Neural progenitor cell (in vitro differentiated cells): ENCODE data around the gene C16orf74. TPM values are rescaled to one million over a fixed set of nuclear protein-coding genes. Genes with fewer than 3 reads are reported as not detected.
A peak's percentile ranks its signal among the peaks of the same experiment; 100 is the strongest.

Experiments
- DNase-seq: peaks from one replicate; pipeline ENCODE4 v3.0.0-alpha.2; 2016; ENCODE audit warnings: low spot score
- H2AFZ ChIP-seq: fragments of 200-600 bp; sonication (generic); replicated peaks from 2 replicates; pipeline ENCODE4 v1.6.1; 2016; ENCODE audit warnings: antibody characterized with exemption
- H3F3A ChIP-seq: fragments of 200-600 bp; sonication (generic); 2 replicates; pipeline ENCODE4 v1.6.1; 2016; ENCODE audit warnings: antibody characterized with exemption, low read depth
- H3K27ac ChIP-seq: fragments of 200-600 bp; sonication (generic); 2 replicates; pipeline ENCODE4 v1.5.1; 2016; ENCODE audit warnings: mild to moderate bottlenecking
- H3K27me3 ChIP-seq: fragments of 200-600 bp; sonication (generic); 2 replicates; pipeline ENCODE4 v1.6.1; 2016; ENCODE audit warnings: mild to moderate bottlenecking, moderate library complexity
- H3K36me3 ChIP-seq: fragments of 200-600 bp; sonication (generic); 2 replicates; pipeline ENCODE4 v1.5.1; 2016
- H3K4me1 ChIP-seq: fragments of 200-600 bp; sonication (generic); 2 replicates; pipeline ENCODE4 v1.6.1; 2016; ENCODE audit warnings: mixed run types
- H3K4me2 ChIP-seq: fragments of 200-600 bp; sonication (generic); 2 replicates; pipeline ENCODE4 v1.6.1; 2016
- H3K4me3 ChIP-seq: fragments of 200-600 bp; sonication (generic); 2 replicates; pipeline ENCODE4 v1.5.1; 2016
- H3K79me2 ChIP-seq: fragments of 200-600 bp; sonication (generic); 2 replicates; pipeline ENCODE4 v1.6.1; 2016; ENCODE audit warnings: low read depth
- H3K9ac ChIP-seq: fragments of 200-600 bp; sonication (generic); 2 replicates; pipeline ENCODE4 v1.6.1; 2016
- H3K9me3 ChIP-seq: fragments of 200-600 bp; sonication (generic); 2 replicates; pipeline ENCODE4 v1.5.1; 2016; ENCODE audit warnings: low read depth
- H4K20me1 ChIP-seq: fragments of 200-600 bp; sonication (generic); 2 replicates; pipeline ENCODE4 v1.6.1; 2016; ENCODE audit warnings: low read depth
- H3K27ac Mint-ChIP-seq: 3 replicates; pipeline ENCODE4 v1.8.0; 2021; ENCODE audit warnings: mixed read lengths
- H3K27me3 Mint-ChIP-seq: 2 replicates; pipeline ENCODE4 v1.8.0; 2022; ENCODE audit warnings: low read depth, mild to moderate bottlenecking, inconsistent platforms, moderate library complexity, mixed read lengths; ENCODE audit not compliant: insufficient read depth
- H3K36me3 Mint-ChIP-seq: 3 replicates; pipeline ENCODE4 v1.8.0; 2021; ENCODE audit warnings: mixed read lengths
- H3K4me1 Mint-ChIP-seq: 3 replicates; pipeline ENCODE4 v1.8.0; 2021; ENCODE audit warnings: mixed read lengths
- H3K4me3 Mint-ChIP-seq: 3 replicates; pipeline ENCODE4 v1.8.0; 2021; ENCODE audit warnings: mild to moderate bottlenecking, moderate library complexity, mixed read lengths
- H3K9me3 Mint-ChIP-seq: 3 replicates; pipeline ENCODE4 v1.8.0; 2020; ENCODE audit warnings: mixed read lengths
- EZH2 ChIP-seq: fragments of 200-600 bp; sonication (generic); IDR thresholded peaks from 2 replicates; pipeline ENCODE4 v1.6.1; 2017; ENCODE audit warnings: antibody characterized with exemption, mild to moderate bottlenecking, moderate library complexity
- EZH2phosphoT487 ChIP-seq: fragments of 200-600 bp; sonication (generic); IDR thresholded peaks from 2 replicates; pipeline ENCODE4 v1.6.1; 2017; ENCODE audit warnings: antibody characterized with exemption
- total RNA-seq: library from RNA; depleted of rRNA; stranded (reverse); fragments of >200 nt; gene quantifications from 2 replicates; pipeline ENCODE4 v1.2.3, GENCODE V29; 2015; ENCODE audit warnings: low replicate concordance
- TF ChIP-seq, protein P1 (sequence below): fragments of 200-600 bp; sonication (generic); IDR thresholded peaks from 2 replicates; pipeline ENCODE4 v1.5.1; 2017; ENCODE audit warnings: antibody characterized with exemption, mild to moderate bottlenecking

The C16orf74 gene
- total RNA-seq, 1 donor from 2014 or later, result not detected

DNA sequence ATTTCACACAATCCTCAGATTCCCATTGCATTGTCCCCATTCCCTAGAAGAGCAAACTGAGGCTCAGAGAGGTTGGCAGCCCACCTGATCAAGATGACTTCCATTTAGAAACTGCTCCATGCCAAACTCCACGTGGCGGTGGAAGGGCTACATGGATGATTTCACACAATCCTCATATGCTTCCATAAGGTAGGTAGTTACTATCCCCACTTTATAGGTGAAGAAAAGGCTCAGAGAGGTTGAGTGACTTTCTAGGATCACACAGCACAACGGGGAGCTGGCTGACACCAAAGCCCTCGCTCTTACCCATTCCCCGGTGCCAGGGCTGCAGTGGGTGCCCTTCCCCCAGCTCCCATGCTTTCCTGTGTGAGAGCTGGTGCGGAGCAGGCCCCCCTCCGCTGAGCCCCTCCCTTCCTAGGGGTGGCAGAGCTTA, 52.4 kb downstream of the C16orf74 start:
- Histone ChIP-seq H2AFZ (no peak overlapping the region), H3K9ac (no peak overlapping the region), H3K27me3 (no peaks in the 10 kb centered on the region), H3K4me1 (no peaks in the 10 kb centered on the region), H3K4me2 (no peak overlapping the region), H3K79me2 (no peaks in the 10 kb centered on the region), H3K36me3 (no peaks in the 10 kb centered on the region), H4K20me1 (no peaks in the 10 kb centered on the region), H3F3A (peaks cover 6% of the 10 kb centered on the region), H3K9me3 (no peaks in the 10 kb centered on the region), H3K4me3 (no peak overlapping the region), H3K27ac (no peak overlapping the region)
- peak overlapping the region; percentile 54 for H3K27ac Mint-ChIP-seq
- peaks cover 9% of the 10 kb centered on the region for H3K27me3 Mint-ChIP-seq
- no peak for DNase-seq
- no peak overlapping the region for H3K4me3 Mint-ChIP-seq
- H3K9me3 Mint-ChIP-seq, result no peaks in the 10 kb centered on the region
- H3K4me1 Mint-ChIP-seq, result peaks cover 18% of the 10 kb centered on the region
- TF ChIP-seq, protein P1, sequence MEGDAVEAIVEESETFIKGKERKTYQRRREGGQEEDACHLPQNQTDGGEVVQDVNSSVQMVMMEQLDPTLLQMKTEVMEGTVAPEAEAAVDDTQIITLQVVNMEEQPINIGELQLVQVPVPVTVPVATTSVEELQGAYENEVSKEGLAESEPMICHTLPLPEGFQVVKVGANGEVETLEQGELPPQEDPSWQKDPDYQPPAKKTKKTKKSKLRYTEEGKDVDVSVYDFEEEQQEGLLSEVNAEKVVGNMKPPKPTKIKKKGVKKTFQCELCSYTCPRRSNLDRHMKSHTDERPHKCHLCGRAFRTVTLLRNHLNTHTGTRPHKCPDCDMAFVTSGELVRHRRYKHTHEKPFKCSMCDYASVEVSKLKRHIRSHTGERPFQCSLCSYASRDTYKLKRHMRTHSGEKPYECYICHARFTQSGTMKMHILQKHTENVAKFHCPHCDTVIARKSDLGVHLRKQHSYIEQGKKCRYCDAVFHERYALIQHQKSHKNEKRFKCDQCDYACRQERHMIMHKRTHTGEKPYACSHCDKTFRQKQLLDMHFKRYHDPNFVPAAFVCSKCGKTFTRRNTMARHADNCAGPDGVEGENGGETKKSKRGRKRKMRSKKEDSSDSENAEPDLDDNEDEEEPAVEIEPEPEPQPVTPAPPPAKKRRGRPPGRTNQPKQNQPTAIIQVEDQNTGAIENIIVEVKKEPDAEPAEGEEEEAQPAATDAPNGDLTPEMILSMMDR, result no peak
- TF ChIP-seq EZH2phosphoT487, result no peak
- TF ChIP-seq EZH2, result no peak
- H3K36me3 Mint-ChIP-seq, result no peaks in the 10 kb centered on the region

DNA sequence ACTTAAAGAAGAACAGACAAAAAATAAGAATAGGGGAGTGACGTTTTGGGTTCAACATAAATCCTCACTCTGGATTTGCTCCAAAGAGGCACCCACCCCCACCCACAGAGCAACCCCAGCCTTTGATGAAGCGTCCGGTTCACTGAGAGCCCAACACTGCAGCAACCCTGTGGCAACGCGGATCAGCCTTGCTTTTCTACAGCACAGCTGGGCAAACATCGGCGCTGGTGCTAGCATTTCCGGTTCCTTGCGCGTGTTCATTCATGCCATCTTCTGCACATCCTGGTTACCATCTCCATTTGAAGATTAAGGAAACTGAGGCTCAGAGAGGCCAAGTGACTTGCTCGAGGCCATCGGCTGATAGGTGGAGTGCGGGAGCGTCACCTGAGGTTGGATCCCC, 53.5 kb downstream of the C16orf74 start:
- no peak overlapping the region for H3K4me3 Mint-ChIP-seq
- Histone ChIP-seq H3K4me2 (no peak overlapping the region), H2AFZ (no peak overlapping the region), H3K79me2 (no peaks in the 10 kb centered on the region), H3K9me3 (no peaks in the 10 kb centered on the region), H3K4me1 (no peaks in the 10 kb centered on the region), H3K4me3 (no peak overlapping the region), H3K9ac (no peak overlapping the region), H3K27me3 (no peaks in the 10 kb centered on the region), H3K27ac (no peak overlapping the region), H3K36me3 (no peaks in the 10 kb centered on the region), H3F3A (peaks cover 6% of the 10 kb centered on the region), H4K20me1 (no peaks in the 10 kb centered on the region)
- peaks cover 9% of the 10 kb centered on the region for H3K27me3 Mint-ChIP-seq
- TF ChIP-seq EZH2 (no peak), EZH2phosphoT487 (no peak)
- TF ChIP-seq, protein P1, result no peak
- no peaks in the 10 kb centered on the region for H3K9me3 Mint-ChIP-seq
- H3K27ac Mint-ChIP-seq, result no peak overlapping the region
- DNase-seq, result no peak
- peaks cover 18% of the 10 kb centered on the region for H3K4me1 Mint-ChIP-seq
- H3K36me3 Mint-ChIP-seq, result no peaks in the 10 kb centered on the region

DNA sequence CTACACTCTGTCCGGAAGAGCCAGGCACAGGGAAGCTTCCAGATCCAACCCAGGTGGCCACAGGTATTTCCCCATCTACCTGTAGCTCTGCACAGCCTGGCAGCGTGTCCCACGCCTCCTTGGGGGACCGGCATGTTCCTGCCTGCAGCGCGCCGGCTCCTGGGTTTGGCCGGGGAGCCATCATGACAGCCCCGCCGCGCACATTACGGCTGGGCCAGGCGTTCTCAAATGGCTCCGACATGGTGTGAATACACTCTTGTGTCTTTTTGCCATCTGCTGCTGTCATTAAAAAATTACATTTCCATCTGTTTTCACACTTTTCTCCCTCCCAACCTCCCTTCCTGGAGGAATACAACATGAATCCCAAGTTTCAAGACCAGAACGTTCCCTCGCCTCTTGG, 54.1 kb downstream of the C16orf74 start:
- Histone ChIP-seq H3K27ac (no peak overlapping the region), H3K79me2 (no peaks in the 10 kb centered on the region), H2AFZ (no peak overlapping the region), H3K36me3 (no peaks in the 10 kb centered on the region), H3K27me3 (no peaks in the 10 kb centered on the region), H3K9me3 (no peaks in the 10 kb centered on the region), H3F3A (peaks cover 6% of the 10 kb centered on the region), H3K9ac (no peak overlapping the region), H3K4me2 (no peak overlapping the region), H3K4me1 (no peaks in the 10 kb centered on the region), H4K20me1 (no peaks in the 10 kb centered on the region), H3K4me3 (no peak overlapping the region)
- Mint-ChIP-seq H3K27me3 (peaks cover 9% of the 10 kb centered on the region), H3K36me3 (no peaks in the 10 kb centered on the region), H3K27ac (no peak overlapping the region), H3K9me3 (no peaks in the 10 kb centered on the region), H3K4me1 (peaks cover 18% of the 10 kb centered on the region), H3K4me3 (no peak overlapping the region)
- no peak for DNase-seq
- TF ChIP-seq, protein P1, result no peak
- no peak for TF ChIP-seq EZH2
- TF ChIP-seq EZH2phosphoT487, result no peak
